ENCODE results near the gene EML3.
"Not testable (repeated sequence)": the region's sequence is repeated elsewhere in the genome, so short reads cannot be mapped to it uniquely, and the experiment has no call there.

The EML3 gene

GRCh38 chr11:62573006-62573591, 39.5 kb downstream of the EML3 start:
- DNase-seq (ENCODE audit: low read depth), result no peak

DNA sequence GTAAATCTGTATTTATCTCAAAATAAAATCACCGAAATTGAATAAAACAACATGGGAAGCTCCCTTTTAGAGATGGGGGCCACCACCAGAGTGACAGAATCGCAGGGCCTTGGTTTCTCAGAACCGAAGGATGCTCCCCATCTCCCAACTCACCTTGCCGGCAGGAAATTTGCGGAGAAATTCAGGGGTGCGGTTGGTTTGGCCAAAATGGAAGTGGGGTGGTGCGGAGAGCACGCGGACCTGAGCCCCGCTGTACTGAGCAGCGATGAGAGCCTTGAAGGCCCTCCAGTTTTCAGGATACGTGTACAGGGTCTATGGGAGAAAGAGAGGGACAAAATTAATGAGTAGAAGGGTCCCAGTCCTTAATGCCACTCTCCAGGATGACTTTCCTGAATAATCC, 40.1 kb downstream of the EML3 start:
- DNase-seq (ENCODE audit: low read depth), result no peak

DNA sequence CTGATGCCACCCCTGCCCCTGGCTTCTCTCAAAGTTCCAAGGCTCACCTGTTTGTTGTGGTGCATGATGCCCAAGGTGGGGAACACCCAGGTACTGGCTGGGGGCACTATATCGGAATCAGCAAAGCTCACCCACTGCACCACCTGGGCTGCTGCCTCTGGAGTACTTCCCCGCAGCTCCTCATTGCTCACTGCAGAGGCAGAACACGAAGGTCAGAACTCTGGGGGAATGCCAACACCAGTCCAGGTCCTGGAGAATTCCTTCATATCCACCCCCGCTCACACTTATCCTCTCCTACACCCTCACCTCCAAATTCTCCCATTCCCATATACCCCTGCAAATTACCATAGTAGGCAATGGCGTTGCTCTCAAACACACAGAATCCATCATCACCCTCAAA, 41.1 kb downstream of the EML3 start:
- not testable (repeated sequence) for DNase-seq (ENCODE audit: low read depth)

- DNase-seq (ENCODE audit: low read depth), result not testable (repeated sequence)
These were observed 41.7 kb downstream of the EML3 start for GRCh38 chr11:62570903-62571302.

DNA sequence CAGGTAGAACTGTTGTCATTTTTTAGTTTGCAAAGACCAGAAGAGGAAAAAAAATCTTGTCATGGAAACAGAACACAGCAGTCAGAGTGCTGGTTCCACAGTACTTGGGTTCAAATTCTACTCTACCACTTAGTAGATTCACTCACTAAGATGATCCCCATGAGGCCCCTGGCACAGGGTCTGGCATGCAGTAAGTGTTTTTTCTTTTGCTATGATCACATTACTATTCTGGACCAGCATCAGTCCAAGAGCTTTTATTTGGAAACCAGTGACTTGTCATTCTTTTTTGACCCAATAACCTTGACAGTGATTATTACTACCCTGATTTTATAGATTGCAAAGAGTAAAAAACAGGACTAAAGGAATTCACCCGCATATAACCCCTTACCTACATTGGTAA, 43.0 kb downstream of the EML3 start:
- no peak for DNase-seq (ENCODE audit: low read depth)

GRCh38 chr11:62567018-62567633, 45.4 kb downstream of the EML3 start:
- no peak for DNase-seq (ENCODE audit: low read depth)

- DNase-seq (ENCODE audit: low read depth), result no peak
These were observed 46.3 kb downstream of the EML3 start for GRCh38 chr11:62566247-62566646.

- no peak for DNase-seq (ENCODE audit: low read depth)
These were observed 47.3 kb downstream of the EML3 start for GRCh38 chr11:62565100-62565802.

GRCh38 chr11:62561677-62562230, 50.8 kb downstream of the EML3 start:
- DNase-seq (ENCODE audit: low read depth), result not testable (repeated sequence)

- no peak for DNase-seq (ENCODE audit: low read depth)
These were observed 51.9 kb downstream of the EML3 start for GRCh38 chr11:62560566-62561103.

- DNase-seq (ENCODE audit: low read depth), result not testable (repeated sequence)
These were observed 52.9 kb downstream of the EML3 start for GRCh38 chr11:62559626-62560025.

DNA sequence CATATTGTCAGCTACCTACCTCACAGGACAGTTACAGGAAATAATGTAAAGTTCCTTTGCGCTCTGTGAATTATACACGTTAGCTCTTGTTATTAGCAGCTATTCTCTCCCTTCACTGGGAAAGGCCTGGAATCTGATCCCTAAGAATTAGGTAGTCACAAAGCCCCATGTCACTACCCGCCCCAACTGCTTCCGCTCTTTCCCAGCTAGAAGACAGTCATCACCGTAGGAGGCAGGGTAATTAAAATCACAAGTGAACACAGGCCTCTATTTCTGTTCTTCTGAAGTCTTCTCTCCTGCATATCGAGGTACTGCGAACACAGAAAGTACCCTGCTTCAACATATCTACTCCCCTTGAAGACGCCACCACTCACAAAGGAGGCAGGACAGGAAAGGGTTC, 53.4 kb downstream of the EML3 start:
- no peak for DNase-seq (ENCODE audit: low read depth)

GRCh38 chr11:62558669-62559068, 53.9 kb downstream of the EML3 start:
- no peak for DNase-seq (ENCODE audit: low read depth)

GRCh38 chr11:62556875-62557631, 55.5 kb downstream of the EML3 start:
- no peak for DNase-seq (ENCODE audit: low read depth)

- DNase-seq (ENCODE audit: low read depth), result peak; percentile 73
These were observed 56.3 kb downstream of the EML3 start for GRCh38 chr11:62556108-62556874.

DNA sequence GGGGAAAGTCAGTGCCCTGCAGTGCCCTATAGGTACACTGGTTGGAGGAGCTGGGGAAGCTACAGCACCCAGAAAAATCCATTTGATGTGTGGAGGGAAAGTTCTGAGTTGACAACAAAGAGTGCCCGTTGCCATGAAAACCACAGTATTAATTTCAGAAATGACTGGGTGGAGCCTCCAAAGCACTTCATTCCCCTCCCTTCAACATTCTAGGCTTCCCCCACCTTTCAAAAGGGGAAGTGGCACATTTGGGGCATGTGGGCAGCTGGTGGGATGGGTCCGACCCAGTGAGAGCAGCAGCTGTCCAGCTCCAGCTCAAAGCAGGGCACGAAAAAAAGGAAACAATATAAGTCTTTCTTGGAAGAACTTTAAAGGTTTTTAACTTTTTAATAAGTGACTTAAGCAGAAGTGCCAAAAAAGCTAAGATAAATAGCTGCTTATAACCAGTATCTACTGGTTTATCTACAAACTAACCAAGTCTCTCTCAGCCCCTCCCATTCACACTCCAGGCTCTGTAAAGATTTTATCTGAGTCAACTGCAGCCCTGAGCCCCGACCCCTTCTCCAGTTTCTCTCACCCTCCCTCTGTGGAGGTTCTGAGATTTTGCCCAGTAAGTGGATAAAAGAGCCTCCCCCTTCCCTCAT, 57.0 kb downstream of the EML3 start:
- no peak for DNase-seq (ENCODE audit: low read depth)

DNA sequence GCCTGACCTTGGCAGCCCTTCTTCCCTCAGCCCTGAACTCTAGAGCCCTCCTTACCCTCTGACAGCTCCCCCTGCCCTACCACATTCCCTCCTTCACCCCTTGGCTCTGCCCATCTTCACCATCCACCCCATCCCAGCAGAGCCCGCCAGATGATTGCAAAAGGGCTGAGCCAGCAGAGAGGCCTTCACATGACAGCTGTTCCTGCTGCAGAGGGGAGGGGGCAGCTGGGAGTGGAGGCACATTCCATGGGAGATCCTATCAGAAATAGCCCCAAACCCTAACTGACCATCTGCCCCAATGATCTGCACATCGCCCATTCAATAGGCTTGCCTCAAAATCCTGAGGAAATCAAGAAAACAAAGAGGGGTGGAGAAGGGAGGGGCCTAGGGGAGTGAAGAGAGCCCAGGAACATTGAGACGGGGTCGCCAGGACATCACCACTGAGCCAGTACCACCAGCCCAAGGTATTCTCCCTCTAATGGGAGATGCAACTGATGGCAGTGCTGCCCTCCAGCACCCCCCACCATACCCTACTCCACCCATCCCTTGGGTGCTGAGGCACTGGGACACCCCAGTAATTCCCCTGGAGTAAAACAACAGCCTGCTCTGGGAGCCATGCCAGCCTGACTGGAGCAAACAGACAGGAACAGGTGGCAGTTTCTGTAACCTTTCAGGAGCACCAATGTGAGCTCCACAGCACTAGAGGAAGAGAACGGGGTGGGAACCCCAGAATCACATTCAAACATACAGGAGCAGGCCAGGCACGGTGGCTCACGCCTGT, 58.0 kb downstream of the EML3 start:
- DNase-seq (ENCODE audit: low read depth), result no peak

DNA sequence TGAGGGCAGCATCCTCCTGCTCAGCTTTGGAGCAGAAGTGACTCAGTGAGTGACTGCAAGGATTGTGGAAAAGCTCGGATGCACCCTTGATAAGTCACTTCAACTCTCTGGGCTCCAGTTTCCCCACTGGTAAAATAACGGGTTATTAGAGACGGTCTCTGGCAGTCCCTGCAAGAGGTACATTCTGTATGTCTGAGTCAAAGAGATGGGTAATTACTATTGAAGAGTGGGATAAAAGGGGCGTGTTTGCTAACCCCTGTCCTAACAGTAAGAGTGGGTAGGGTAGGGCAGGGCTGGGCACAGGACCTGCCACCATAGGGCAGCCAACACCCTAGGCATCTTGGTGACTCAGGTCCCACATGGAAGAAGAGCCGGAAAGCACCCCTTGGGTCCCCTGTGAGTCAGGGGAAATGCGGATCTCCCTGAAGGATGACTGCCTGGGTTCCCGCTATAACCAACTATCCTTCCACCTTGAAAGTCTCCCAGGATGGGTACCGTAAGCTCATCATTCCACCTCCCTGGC, 58.7 kb downstream of the EML3 start:
- no peak for DNase-seq (ENCODE audit: low read depth)

DNA sequence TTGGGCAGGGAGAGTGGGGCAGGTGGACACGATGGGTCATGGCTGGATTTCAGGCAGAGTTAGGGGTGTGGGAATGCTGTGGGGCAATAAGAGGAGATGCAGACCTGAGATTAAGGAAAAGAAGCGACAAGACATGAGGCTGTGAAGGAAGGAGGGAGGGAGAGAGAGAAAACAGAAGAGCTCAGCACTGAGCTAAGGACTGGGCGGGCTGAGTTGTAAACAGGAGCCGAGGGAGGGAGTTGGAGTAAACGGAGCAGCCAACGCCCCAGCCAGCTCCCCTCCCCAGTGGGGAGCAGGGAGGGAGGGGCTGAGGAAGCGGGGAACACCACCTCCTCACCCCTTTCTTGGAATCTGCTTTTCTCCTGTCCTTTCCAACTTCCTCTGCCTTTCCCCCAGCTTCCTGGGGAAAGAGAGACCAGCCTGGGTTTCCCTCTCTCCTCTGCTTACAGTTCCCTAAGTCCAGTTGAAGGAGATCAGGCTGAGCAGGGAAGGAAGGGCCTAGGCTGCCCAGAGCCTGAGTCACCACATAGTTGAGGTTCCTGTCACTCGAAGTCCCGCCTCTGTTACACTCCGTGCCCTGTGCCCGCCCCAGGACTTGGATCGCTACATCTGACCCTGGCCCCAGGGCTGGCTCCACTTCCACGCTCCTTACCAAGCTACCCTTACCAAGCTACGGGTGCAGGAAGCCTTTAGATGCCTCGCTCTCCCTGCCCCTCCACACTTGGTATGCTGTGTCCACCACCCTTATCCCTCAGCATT, 59.3 kb downstream of the EML3 start:
- no peak for DNase-seq (ENCODE audit: low read depth)

Data from stimulated activated CD8-positive, alpha-beta memory T cell treated with anti-CD3 and anti-CD28 coated beads, Interleukin-4, amount 100 ng/mL, for 24 hours (primary cell).